Glutamatergic neuron (in vitro differentiated cells): ENCODE measurements around the gene MAP1LC3A. TPM values are rescaled to one million over a fixed set of nuclear protein-coding genes. Genes with fewer than 3 reads are reported as not detected.
"Not testable (repeated sequence)": the region's sequence is repeated elsewhere in the genome, so short reads cannot be mapped to it uniquely, and the experiment has no call there.

ENCODE experiments used
- DNase-seq: peaks from one replicate; pipeline ENCODE4 v3.0.0; 2022
- H3K27ac Mint-ChIP-seq: one replicate; pipeline ENCODE4 v1.8.0; 2020; ENCODE audit warnings: mild to moderate bottlenecking, mixed read lengths, inconsistent platforms; ENCODE audit not compliant: unreplicated experiment
- H3K27me3 Mint-ChIP-seq: one replicate; pipeline ENCODE4 v1.8.0; 2020; ENCODE audit warnings: mild to moderate bottlenecking, moderate library complexity, mixed read lengths, inconsistent platforms; ENCODE audit not compliant: unreplicated experiment
- H3K36me3 Mint-ChIP-seq: one replicate; pipeline ENCODE4 v1.8.0; 2020; ENCODE audit warnings: mild to moderate bottlenecking, mixed read lengths, inconsistent platforms; ENCODE audit not compliant: unreplicated experiment
- H3K4me1 Mint-ChIP-seq: one replicate; pipeline ENCODE4 v1.8.0; 2020; ENCODE audit warnings: mild to moderate bottlenecking, low read depth, mixed read lengths, inconsistent platforms; ENCODE audit not compliant: unreplicated experiment
- H3K4me3 Mint-ChIP-seq: one replicate; pipeline ENCODE4 v1.8.0; 2020; ENCODE audit warnings: mild to moderate bottlenecking, mixed read lengths, inconsistent platforms; ENCODE audit not compliant: unreplicated experiment
- H3K9me3 Mint-ChIP-seq: one replicate; pipeline ENCODE4 v1.8.0; 2020; ENCODE audit warnings: mild to moderate bottlenecking, moderate library complexity, mixed read lengths, inconsistent platforms; ENCODE audit not compliant: unreplicated experiment
- CTCF ChIP-seq: fragments of 200-600 bp; sonication (generic); IDR thresholded peaks from one replicate; pipeline ENCODE4 v1.5.0; 2021; ENCODE audit not compliant: partially characterized antibody, unreplicated experiment
- total RNA-seq: library from RNA; stranded (reverse); fragmentation: NEBNext Ultra II Directional; extraction: Animal tissue kit (Norgen Biotek cat#: 25700); gene quantifications from one replicate; pipeline ENCODE4 v1.2.1, GENCODE V29; 2021; ENCODE audit not compliant: unreplicated experiment

The MAP1LC3A gene
- total RNA-seq, 1 donor from 2014 or later: 143 TPM

DNA sequence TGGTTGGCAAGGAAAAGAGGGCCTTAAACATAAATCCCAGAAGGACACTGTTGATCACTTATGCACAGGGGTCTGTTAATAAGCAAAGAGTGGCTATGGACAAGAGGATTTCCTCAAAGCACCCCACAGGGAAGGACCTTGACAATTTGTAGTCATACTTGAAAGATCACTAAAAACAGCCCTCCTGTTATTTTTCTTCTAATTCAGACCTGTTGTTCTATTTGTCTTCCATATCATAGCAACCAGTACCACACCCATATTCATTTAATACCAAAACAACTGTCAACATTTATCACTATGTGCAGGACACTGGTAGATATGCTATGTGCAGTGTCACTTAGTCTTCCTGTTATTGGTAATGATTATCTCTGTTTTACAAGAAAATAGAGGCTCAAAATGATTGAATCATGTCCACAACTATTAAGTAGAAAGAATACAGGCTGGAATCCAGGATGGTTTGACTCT is 45.5 kb upstream of the MAP1LC3A start:
- peaks cover 7% of the 10 kb centered on the region for H3K27me3 Mint-ChIP-seq
- no peak for TF ChIP-seq CTCF
- H3K27ac Mint-ChIP-seq: no peak overlapping the region
- no peak for DNase-seq
- no peaks in the 10 kb centered on the region for H3K36me3 Mint-ChIP-seq
- peaks cover 11% of the 10 kb centered on the region for H3K4me1 Mint-ChIP-seq
- no peak overlapping the region for H3K4me3 Mint-ChIP-seq
- peaks cover 15% of the 10 kb centered on the region for H3K9me3 Mint-ChIP-seq

- peak overlapping the region; percentile 98 for H3K4me3 Mint-ChIP-seq
- not testable (repeated sequence) for H3K36me3 Mint-ChIP-seq, DNase-seq, H3K27me3 Mint-ChIP-seq
- peaks cover 14% of the 10 kb centered on the region for H3K9me3 Mint-ChIP-seq
- H3K4me1 Mint-ChIP-seq: peaks cover 11% of the 10 kb centered on the region
- H3K27ac Mint-ChIP-seq: peak overlapping the region; percentile 73
These were observed 44.5 kb upstream of the MAP1LC3A start for GRCh38 chr20:34514034-34514433.

GRCh38 chr20:34514897-34515483 is 43.5 kb upstream of the MAP1LC3A start:
- Mint-ChIP-seq H3K4me1 (peaks cover 11% of the 10 kb centered on the region), H3K9me3 (peaks cover 14% of the 10 kb centered on the region), H3K4me3 (peak overlapping the region; percentile 98), H3K36me3 (no peaks in the 10 kb centered on the region), H3K27me3 (peaks cover 7% of the 10 kb centered on the region), H3K27ac (peak overlapping the region; percentile 98)
- no peak for TF ChIP-seq CTCF
- DNase-seq: no peak

- peak overlapping the region; percentile 98 for H3K4me3 Mint-ChIP-seq
- no peak for TF ChIP-seq CTCF
- DNase-seq: peak; percentile 77
- H3K27me3 Mint-ChIP-seq: peaks cover 7% of the 10 kb centered on the region
- H3K36me3 Mint-ChIP-seq: no peaks in the 10 kb centered on the region
- peaks cover 11% of the 10 kb centered on the region for H3K4me1 Mint-ChIP-seq
- peaks cover 14% of the 10 kb centered on the region for H3K9me3 Mint-ChIP-seq
- H3K27ac Mint-ChIP-seq: peak overlapping the region; percentile 98
These were observed 42.9 kb upstream of the MAP1LC3A start for GRCh38 chr20:34515484-34516246.

GRCh38 chr20:34516247-34517113 is 42.0 kb upstream of the MAP1LC3A start, which contains the start of gene DYNLRB1:
Gene DYNLRB1 (plus strand): TSS chr20:34516422. CDS start chr20:34516459, 37 bp downstream.
- H3K27ac Mint-ChIP-seq: peak within 1 kb of the TSS; percentile 98
- no peaks in the 10 kb centered on the region for H3K36me3 Mint-ChIP-seq
- H3K4me1 Mint-ChIP-seq: peaks cover 11% of the 10 kb centered on the region
- peak within 1 kb of the TSS; percentile 98 for H3K4me3 Mint-ChIP-seq
- peaks cover 7% of the 10 kb centered on the region for H3K27me3 Mint-ChIP-seq
- H3K9me3 Mint-ChIP-seq: peaks cover 14% of the 10 kb centered on the region
- TF ChIP-seq CTCF: no peak
- peak; percentile 99 for DNase-seq
